T-helper 2 cell treated with Interferon-gamma antibody and Interleukin-4, amounts not matched to agents 5 μg/mL and 100 μg/mL, for 36 hours (primary cell): ENCODE measurements around the gene GAREM2.

Experiments
- DNase-seq: peaks from one replicate; pipeline ENCODE4 v3.0.0; 2021; ENCODE audit warnings: low spot score
- H3K27ac Mint-ChIP-seq: one replicate; pipeline ENCODE4 v1.8.0; 2021; ENCODE audit warnings: mild to moderate bottlenecking, mixed read lengths
- H3K27me3 Mint-ChIP-seq: one replicate; pipeline ENCODE4 v1.8.0; 2021; ENCODE audit warnings: low read depth, mixed read lengths
- H3K36me3 Mint-ChIP-seq: one replicate; pipeline ENCODE4 v1.8.0; 2021; ENCODE audit warnings: low read depth, mixed read lengths
- H3K4me1 Mint-ChIP-seq: one replicate; pipeline ENCODE4 v1.8.0; 2021; ENCODE audit warnings: low read depth, mixed read lengths
- H3K4me3 Mint-ChIP-seq: one replicate; pipeline ENCODE4 v1.8.0; 2022; ENCODE audit warnings: mild to moderate bottlenecking, moderate library complexity, mixed read lengths
- H3K9me3 Mint-ChIP-seq: one replicate; pipeline ENCODE4 v1.8.0; 2021; ENCODE audit warnings: mixed read lengths

The GAREM2 gene

DNA sequence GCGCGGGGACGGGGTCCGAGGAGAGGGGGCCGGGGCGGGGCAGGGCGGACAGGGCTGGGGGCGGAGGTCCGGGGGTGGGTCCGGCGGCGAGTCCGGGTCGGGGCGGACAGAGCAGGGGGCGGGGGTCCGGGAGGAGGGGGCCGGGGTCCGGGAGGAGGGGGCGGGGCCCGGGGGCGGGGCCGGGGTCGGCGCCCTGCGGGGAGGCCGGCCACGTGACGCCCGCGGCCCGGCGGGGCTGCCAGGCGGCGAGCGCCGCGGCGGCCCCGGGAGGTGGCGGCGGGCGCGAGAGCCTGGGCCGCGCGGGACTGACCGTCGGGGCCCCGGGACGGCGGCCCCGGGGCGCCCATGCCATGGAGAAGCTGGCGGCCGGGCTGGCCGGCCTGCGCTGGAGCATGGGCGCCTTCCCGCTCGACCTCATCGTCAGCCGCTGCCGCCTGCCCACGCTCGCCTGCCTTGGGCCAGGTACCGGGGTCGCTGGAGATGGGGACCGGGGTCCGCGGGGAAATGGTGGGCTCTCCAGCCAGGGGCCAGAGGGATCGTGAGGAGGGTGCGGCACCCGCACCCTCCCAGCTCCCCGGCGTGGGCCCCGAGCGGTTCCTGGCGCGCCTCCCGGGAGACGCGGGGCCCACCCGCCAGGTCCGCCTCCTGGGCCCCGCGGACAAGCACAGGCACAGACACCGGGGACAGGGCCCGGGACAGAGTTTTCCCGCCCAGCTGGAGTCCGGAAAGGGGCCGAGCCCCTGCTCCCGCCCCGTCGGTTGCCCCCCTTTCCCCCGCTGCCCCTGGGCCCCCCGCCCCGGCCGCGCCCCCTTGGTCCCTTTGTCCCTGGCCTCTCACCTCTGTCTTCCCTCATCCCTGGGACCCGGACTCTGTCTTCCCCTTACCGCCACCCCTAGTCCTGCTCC is at the start of gene GAREM2:
Gene GAREM2 (plus strand): TSS at position 218 of the 905 bp plus-strand sequence. CDS start 133 bp downstream, at position 351.
- DNase-seq: no peak
- Mint-ChIP-seq H3K4me1 (peaks cover 5% of the 10 kb centered on the region), H3K36me3 (peaks cover 4% of the 10 kb centered on the region), H3K9me3 (no peaks in the 10 kb centered on the region), H3K27ac (no peak within 1 kb of the TSS), H3K4me3 (peak within 1 kb of the TSS; percentile 87), H3K27me3 (peaks cover 50% of the 10 kb centered on the region)

DNA sequence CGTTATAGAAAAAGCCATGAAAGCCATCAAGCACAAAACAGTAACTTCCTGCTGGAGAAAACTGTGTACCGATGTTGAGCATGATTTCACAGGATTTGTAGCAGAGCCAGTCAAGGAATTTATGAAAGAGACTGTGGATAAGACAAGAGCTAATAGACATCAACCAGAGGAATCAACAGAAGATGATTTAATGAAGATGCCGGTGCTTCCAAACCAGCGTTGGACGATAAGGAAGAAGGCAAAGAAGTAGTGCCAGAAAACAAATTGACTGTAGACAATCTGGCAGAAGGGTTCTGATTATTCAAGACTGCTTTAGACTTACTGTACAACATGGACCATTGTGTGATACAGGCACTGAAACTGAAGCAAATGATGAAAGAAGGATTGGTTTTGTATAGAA is 49.5 kb upstream of the GAREM2 start:
- H3K4me1 Mint-ChIP-seq: peaks cover 9% of the 10 kb centered on the region
- H3K36me3 Mint-ChIP-seq: peaks cover 7% of the 10 kb centered on the region
- H3K9me3 Mint-ChIP-seq: no peaks in the 10 kb centered on the region
- no peaks in the 10 kb centered on the region for H3K27me3 Mint-ChIP-seq
- DNase-seq: no peak
- H3K4me3 Mint-ChIP-seq: no peak overlapping the region
- peak overlapping the region; percentile 11 for H3K27ac Mint-ChIP-seq

GRCh38 chr2:26126074-26126473 is 46.8 kb upstream of the GAREM2 start:
- H3K27ac Mint-ChIP-seq: no peak overlapping the region

GRCh38 chr2:26128176-26128575 is 44.7 kb upstream of the GAREM2 start:
- Mint-ChIP-seq H3K4me1 (peaks cover 20% of the 10 kb centered on the region), H3K4me3 (no peak overlapping the region), H3K36me3 (peaks cover 18% of the 10 kb centered on the region), H3K27me3 (no peaks in the 10 kb centered on the region), H3K27ac (no peak overlapping the region), H3K9me3 (no peaks in the 10 kb centered on the region)
- DNase-seq: no peak

More at GRCh38 chr2:26126074-26126473, 46.8 kb upstream of the GAREM2 start:
- Mint-ChIP-seq H3K4me3 (no peak overlapping the region), H3K9me3 (no peaks in the 10 kb centered on the region), H3K27me3 (no peaks in the 10 kb centered on the region), H3K4me1 (peaks cover 18% of the 10 kb centered on the region), H3K36me3 (peaks cover 15% of the 10 kb centered on the region)
- no peak for DNase-seq

DNA sequence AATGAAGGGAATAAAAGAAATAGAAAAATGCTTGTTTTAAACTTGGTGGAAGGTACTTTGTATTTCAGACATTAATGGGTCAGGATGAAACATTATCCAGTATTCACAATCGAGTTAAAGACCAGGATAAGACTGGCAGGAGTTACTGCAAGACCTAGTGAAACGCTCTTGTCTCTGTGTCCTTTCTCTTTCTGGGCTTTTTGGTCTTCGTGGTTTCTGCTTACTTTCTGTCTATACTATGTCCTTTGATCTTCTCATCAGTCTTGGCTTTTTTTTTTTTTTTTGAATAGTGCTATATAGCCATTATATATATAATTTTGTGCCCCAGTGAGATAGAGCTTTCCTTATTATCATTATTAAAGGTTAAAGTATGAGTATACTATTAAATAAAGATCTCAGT is 42.1 kb upstream of the GAREM2 start:
- H3K4me3 Mint-ChIP-seq: no peak overlapping the region
- H3K27ac Mint-ChIP-seq: peak overlapping the region; percentile 28
- peaks cover 15% of the 10 kb centered on the region for H3K4me1 Mint-ChIP-seq
- H3K36me3 Mint-ChIP-seq: peaks cover 28% of the 10 kb centered on the region
- DNase-seq: no peak
- H3K9me3 Mint-ChIP-seq: no peaks in the 10 kb centered on the region
- H3K27me3 Mint-ChIP-seq: no peaks in the 10 kb centered on the region

- no peak for DNase-seq
- Mint-ChIP-seq H3K4me3 (no peak overlapping the region), H3K36me3 (peaks cover 20% of the 10 kb centered on the region), H3K9me3 (no peaks in the 10 kb centered on the region), H3K4me1 (peaks cover 5% of the 10 kb centered on the region), H3K27me3 (no peaks in the 10 kb centered on the region), H3K27ac (no peak overlapping the region)
These were observed 36.4 kb upstream of the GAREM2 start for GRCh38 chr2:26136451-26136850.

DNA sequence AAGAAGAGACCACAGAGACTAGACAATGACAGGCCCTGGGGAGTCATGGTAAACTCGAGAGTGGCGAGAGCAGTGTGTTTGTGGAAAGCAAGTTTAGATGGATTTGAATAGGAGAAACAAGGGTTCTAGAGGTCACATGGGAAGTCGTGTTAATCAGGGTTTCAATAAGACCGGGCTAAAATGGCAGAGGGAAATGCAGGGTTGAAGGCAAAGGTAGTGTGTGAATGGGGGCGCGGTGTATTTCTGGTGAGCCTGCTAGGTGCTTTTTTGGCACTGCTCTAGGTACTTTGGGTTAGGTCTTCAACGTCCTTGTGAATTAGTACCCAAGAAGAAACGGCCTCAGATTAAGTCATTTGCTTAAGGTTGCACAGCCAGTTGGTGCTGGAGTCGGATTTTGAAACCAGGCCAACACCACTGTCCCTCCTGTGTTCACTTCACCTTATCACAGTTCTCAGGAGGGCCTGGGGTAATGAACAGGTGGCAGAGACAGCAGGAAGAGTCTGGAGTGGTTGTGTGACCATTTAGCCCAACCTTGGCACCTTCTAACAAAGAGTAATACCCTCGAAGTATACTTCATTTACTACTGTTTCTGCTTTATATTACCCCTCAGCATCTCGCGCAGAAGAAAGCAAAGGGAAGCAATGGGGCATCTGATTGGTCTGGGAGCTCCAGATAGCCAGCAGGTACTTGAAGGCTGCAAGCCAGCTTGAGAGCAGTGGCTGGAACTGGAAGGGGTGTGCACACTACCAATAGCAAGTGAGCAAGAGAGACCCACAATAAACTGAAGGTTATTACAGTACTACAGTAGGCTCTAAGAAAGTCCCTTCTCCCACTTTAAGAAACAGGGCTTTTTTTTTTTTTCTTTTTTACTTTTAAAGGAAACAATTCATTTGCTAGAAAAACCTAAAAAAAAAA is 33.4 kb upstream of the GAREM2 start:
- DNase-seq: no peak
- Mint-ChIP-seq H3K36me3 (peaks cover 18% of the 10 kb centered on the region), H3K4me3 (no peak overlapping the region), H3K4me1 (peaks cover 4% of the 10 kb centered on the region), H3K27ac (peak overlapping the region; percentile 1), H3K9me3 (no peaks in the 10 kb centered on the region), H3K27me3 (no peaks in the 10 kb centered on the region)

DNA sequence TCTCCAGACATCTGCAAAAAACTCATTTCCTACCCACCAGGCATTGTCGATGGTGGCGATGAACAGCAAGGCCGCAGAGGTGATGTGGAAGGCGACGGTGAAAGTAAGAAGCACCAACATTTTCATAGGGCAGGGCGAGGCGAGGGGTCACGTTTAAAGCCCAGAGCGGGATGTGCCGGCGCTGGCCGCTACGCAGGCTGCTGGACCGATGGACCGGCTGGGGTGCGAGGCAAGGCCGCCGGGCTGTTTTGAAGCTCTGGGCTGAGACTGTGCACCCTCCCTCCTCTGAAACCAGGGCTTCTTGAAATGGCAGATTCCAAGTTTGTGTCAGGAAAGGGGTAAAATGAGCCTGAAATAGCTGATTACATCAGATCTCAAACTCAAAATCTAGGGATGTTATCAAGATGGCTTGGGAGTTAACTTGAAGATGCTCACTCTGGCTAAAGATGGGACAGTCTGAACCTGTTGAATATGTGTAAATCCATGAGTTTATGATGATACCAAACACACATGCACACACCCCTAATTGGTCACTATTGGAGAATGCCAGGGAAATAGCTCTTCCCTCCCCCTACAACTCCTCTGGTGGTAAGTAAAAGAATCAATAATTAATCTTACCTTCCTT is 31.6 kb upstream of the GAREM2 start:
- H3K27ac Mint-ChIP-seq: no peak overlapping the region
- H3K4me1 Mint-ChIP-seq: peaks cover 2% of the 10 kb centered on the region
- no peaks in the 10 kb centered on the region for H3K27me3 Mint-ChIP-seq
- peaks cover 7% of the 10 kb centered on the region for H3K36me3 Mint-ChIP-seq
- no peak for DNase-seq
- H3K4me3 Mint-ChIP-seq: no peak overlapping the region
- no peaks in the 10 kb centered on the region for H3K9me3 Mint-ChIP-seq

- no peak for DNase-seq
- H3K36me3 Mint-ChIP-seq: peaks cover 4% of the 10 kb centered on the region
These were observed 28.9 kb upstream of the GAREM2 start for GRCh38 chr2:26144031-26144430.

DNA sequence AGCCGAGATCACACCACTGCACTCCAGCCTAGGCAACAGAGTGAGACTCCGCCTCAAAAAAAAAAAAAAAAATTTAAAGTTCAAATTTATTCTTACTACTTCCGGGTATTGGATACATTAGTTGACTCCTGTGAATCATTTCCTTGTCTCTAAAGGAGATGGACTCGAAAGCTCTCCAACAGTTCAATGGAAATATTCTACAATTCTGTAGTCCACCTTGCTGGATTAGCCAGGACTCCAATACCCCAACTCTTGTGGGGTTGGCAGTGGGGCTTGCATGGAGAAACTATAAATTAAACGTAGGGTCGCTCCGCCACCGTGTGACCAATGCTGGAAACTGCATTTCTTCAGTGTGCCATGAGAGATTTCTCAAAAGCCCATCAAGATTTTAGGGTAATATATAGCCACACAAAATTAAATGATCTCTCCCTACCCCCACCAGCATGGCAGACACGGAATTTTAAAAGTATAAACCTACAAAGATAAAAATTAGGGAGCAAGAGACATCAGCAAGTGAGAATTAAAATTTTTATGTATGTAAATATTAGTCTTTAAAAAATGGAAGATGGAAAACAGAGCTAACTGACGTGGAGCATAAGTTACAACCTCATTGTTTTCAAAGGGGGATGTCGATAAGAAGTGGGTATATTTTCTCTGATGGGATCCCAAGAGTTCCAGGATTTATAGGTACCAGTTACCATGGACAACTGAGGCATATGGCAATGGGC is 27.8 kb upstream of the GAREM2 start:
- H3K27ac Mint-ChIP-seq: peak overlapping the region; percentile 41
- H3K4me3 Mint-ChIP-seq: no peak overlapping the region
- H3K9me3 Mint-ChIP-seq: no peaks in the 10 kb centered on the region
- peaks cover 10% of the 10 kb centered on the region for H3K27me3 Mint-ChIP-seq
- DNase-seq: peak; percentile 40
- peaks cover 2% of the 10 kb centered on the region for H3K4me1 Mint-ChIP-seq
- H3K36me3 Mint-ChIP-seq: peaks cover 4% of the 10 kb centered on the region

More at GRCh38 chr2:26144031-26144430, 28.9 kb upstream of the GAREM2 start:
- peaks cover 2% of the 10 kb centered on the region for H3K4me1 Mint-ChIP-seq
- H3K27me3 Mint-ChIP-seq: peaks cover 3% of the 10 kb centered on the region
- no peaks in the 10 kb centered on the region for H3K9me3 Mint-ChIP-seq
- H3K4me3 Mint-ChIP-seq: no peak overlapping the region
- H3K27ac Mint-ChIP-seq: no peak overlapping the region

GRCh38 chr2:26148501-26148900 is 24.4 kb upstream of the GAREM2 start:
- Mint-ChIP-seq H3K9me3 (no peaks in the 10 kb centered on the region), H3K27me3 (peaks cover 22% of the 10 kb centered on the region), H3K27ac (no peak overlapping the region), H3K4me1 (peaks cover 2% of the 10 kb centered on the region), H3K4me3 (no peak overlapping the region), H3K36me3 (no peaks in the 10 kb centered on the region)
- DNase-seq: no peak

- Mint-ChIP-seq H3K9me3 (no peaks in the 10 kb centered on the region), H3K27ac (no peak overlapping the region), H3K27me3 (peaks cover 31% of the 10 kb centered on the region), H3K36me3 (no peaks in the 10 kb centered on the region), H3K4me3 (no peak overlapping the region), H3K4me1 (no peaks in the 10 kb centered on the region)
- DNase-seq: no peak
These were observed 22.6 kb upstream of the GAREM2 start for GRCh38 chr2:26150243-26150642.

DNA sequence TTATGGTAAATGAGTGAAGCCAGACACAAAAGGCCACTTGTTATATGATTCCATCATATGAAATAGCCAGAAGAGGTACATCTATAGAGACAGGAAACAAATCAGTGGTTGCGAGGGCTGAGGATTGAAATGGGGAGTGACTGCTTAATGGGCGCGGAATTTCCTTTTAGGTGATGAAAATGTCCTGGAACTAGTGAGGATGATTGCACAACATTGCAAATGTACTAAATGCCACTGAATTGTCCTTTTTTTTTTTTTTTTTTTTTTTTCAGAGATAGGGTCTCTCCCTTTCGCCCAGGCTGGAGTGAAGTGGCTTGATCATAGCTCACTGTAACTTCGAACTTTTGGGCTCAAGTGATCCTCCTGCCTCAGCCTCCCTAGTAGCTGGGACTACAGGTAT is 15.3 kb upstream of the GAREM2 start:
- Mint-ChIP-seq H3K4me3 (no peak overlapping the region), H3K27me3 (peaks cover 13% of the 10 kb centered on the region), H3K9me3 (no peaks in the 10 kb centered on the region), H3K36me3 (no peaks in the 10 kb centered on the region), H3K4me1 (no peaks in the 10 kb centered on the region), H3K27ac (no peak overlapping the region)
- no peak for DNase-seq
